WTC11 (cell line): Measurements from ENCODE around the gene DLGAP4. TPM values are rescaled to one million over a fixed set of nuclear protein-coding genes. Genes with fewer than 3 reads are reported as not detected.

Source experiments
- ATAC-seq: fragments of 200-7000 bp; cut with Tn5 transposase; 2 replicates; pipeline ENCODE4 v1.10.0; 2021; ENCODE audit warnings: mild to moderate bottlenecking, moderate library complexity
- CTCF ChIA-PET: fragments of 300-600 bp; sonication (Branson Sonifier 250); formaldehyde crosslinking; loops from one replicate; lab custom pipeline; 2021; ENCODE audit warnings: antibody characterized with exemption; lab: Charles Lee
- POLR2A ChIA-PET: fragments of 350-600 bp; sonication (Branson Sonifier 250); formaldehyde crosslinking; loops from one replicate; lab custom pipeline; 2021; ENCODE audit warnings: antibody characterized with exemption; lab: Charles Lee
- DNase-seq: peaks from one replicate; pipeline ENCODE4 v3.0.0; 2021; ENCODE audit warnings: low spot score
- H3K27ac Mint-ChIP-seq: 2 replicates; pipeline ENCODE4 v1.8.0; 2021; ENCODE audit warnings: mixed read lengths
- H3K27me3 Mint-ChIP-seq: 2 replicates; pipeline ENCODE4 v1.8.0; 2021; ENCODE audit warnings: low read depth, mild to moderate bottlenecking, moderate library complexity, mixed read lengths
- H3K36me3 Mint-ChIP-seq: 2 replicates; pipeline ENCODE4 v1.8.0; 2021; ENCODE audit warnings: mixed read lengths
- H3K4me1 Mint-ChIP-seq: 2 replicates; pipeline ENCODE4 v1.8.0; 2022; ENCODE audit warnings: mixed read lengths
- H3K4me3 Mint-ChIP-seq: 2 replicates; pipeline ENCODE4 v1.8.0; 2021; ENCODE audit warnings: mild to moderate bottlenecking, moderate library complexity, mixed read lengths
- H3K9me3 Mint-ChIP-seq: 2 replicates; pipeline ENCODE4 v1.8.0; 2021; ENCODE audit warnings: mixed read lengths
- CBFB ChIP-seq: sonication (generic); formaldehyde crosslinking; IDR thresholded peaks from 2 replicates; pipeline ENCODE4 v1.8.1; 2022; ENCODE audit warnings: mild to moderate bottlenecking, low read depth, missing genetic modification reagents
- ELF4 ChIP-seq: sonication (generic); formaldehyde crosslinking; IDR thresholded peaks from 2 replicates; pipeline ENCODE4 v1.8.1; 2022; ENCODE audit warnings: low read depth, mild to moderate bottlenecking, moderate library complexity, missing genetic modification reagents
- ETV6 ChIP-seq: sonication (generic); formaldehyde crosslinking; IDR thresholded peaks from 2 replicates; pipeline ENCODE4 v1.8.1; 2022; ENCODE audit warnings: mild to moderate bottlenecking, missing genetic modification reagents
- FOXK1 ChIP-seq: sonication (generic); formaldehyde crosslinking; IDR thresholded peaks from 2 replicates; pipeline ENCODE4 v1.8.0; 2022; ENCODE audit warnings: mild to moderate bottlenecking, moderate library complexity, missing genetic modification reagents
- JUN ChIP-seq: sonication (generic); formaldehyde crosslinking; IDR thresholded peaks from 2 replicates; pipeline ENCODE4 v1.8.0; 2023; ENCODE audit warnings: mild to moderate bottlenecking, missing genetic modification reagents
- NR2C2 ChIP-seq: sonication (generic); formaldehyde crosslinking; IDR thresholded peaks from 2 replicates; pipeline ENCODE4 v1.8.0; 2022; ENCODE audit warnings: mild to moderate bottlenecking, missing genetic modification reagents
- NR3C1 ChIP-seq: sonication (generic); formaldehyde crosslinking; conservative IDR thresholded peaks from 2 replicates; pipeline ENCODE4 v1.8.1; 2023; ENCODE audit warnings: low read depth, mild to moderate bottlenecking, missing genetic modification reagents
- RELA ChIP-seq: sonication (generic); formaldehyde crosslinking; IDR thresholded peaks from 2 replicates; pipeline ENCODE4 v1.8.1; 2022; ENCODE audit warnings: missing genetic modification reagents, mild to moderate bottlenecking, borderline replicate concordance
- SOX15 ChIP-seq: fragments of 250-450 bp; sonication (Bioruptor Pico); IDR thresholded peaks from 2 replicates; pipeline ENCODE4 v1.9.0; 2021; ENCODE audit warnings: mild to moderate bottlenecking
- TEAD1 ChIP-seq: sonication (generic); formaldehyde crosslinking; IDR thresholded peaks from 2 replicates; pipeline ENCODE4 v1.8.0; 2022; ENCODE audit warnings: mild to moderate bottlenecking, missing genetic modification reagents
- ZNF232 ChIP-seq: sonication (generic); formaldehyde crosslinking; IDR thresholded peaks from 2 replicates; pipeline ENCODE4 v1.8.0; 2022; ENCODE audit warnings: mild to moderate bottlenecking, missing genetic modification reagents
- ZNF423 ChIP-seq: fragments of 250-450 bp; sonication (Bioruptor Pico); IDR thresholded peaks from 2 replicates; pipeline ENCODE4 v2.1.2; 2022; ENCODE audit warnings: mild to moderate bottlenecking, moderate library complexity
- total RNA-seq: library from RNA; stranded (reverse); gene quantifications from 3 replicates; pipeline ENCODE4 v1.2.3, GENCODE V29; 2021
- TF ChIP-seq, protein P1 (sequence below): sonication (generic); formaldehyde crosslinking; IDR thresholded peaks from 2 replicates; pipeline ENCODE4 v1.8.1; 2022; ENCODE audit warnings: mild to moderate bottlenecking, missing genetic modification reagents, moderate library complexity, borderline replicate concordance
- TF ChIP-seq, protein P2 (sequence below): sonication (generic); formaldehyde crosslinking; IDR thresholded peaks from 2 replicates; pipeline ENCODE4 v1.8.1; 2023; ENCODE audit warnings: mild to moderate bottlenecking, missing genetic modification reagents
- TF ChIP-seq, protein P3 (sequence below): fragments of 250-450 bp; sonication (Bioruptor Pico); IDR thresholded peaks from 2 replicates; pipeline ENCODE4 v1.9.0; 2021; ENCODE audit warnings: mild to moderate bottlenecking
- TF ChIP-seq, protein P4 (sequence below): fragments of 250-450 bp; sonication (Bioruptor Pico); IDR thresholded peaks from 2 replicates; pipeline ENCODE4 v1.9.0; 2021; ENCODE audit warnings: mild to moderate bottlenecking
- TF ChIP-seq, protein P5 (sequence below): sonication (generic); formaldehyde crosslinking; IDR thresholded peaks from 2 replicates; pipeline ENCODE4 v1.8.0; 2022; ENCODE audit warnings: missing genetic modification reagents
- TF ChIP-seq, protein P6 (sequence below): sonication (generic); formaldehyde crosslinking; IDR thresholded peaks from 2 replicates; pipeline ENCODE4 v1.8.1; 2022; ENCODE audit warnings: missing genetic modification reagents, borderline replicate concordance
- TF ChIP-seq, protein P7 (sequence below): fragments of 200-600 bp; IDR thresholded peaks from 2 replicates; pipeline ENCODE4 v1.8.0; 2022; ENCODE audit warnings: antibody characterized with exemption

DLGAP4 gene
- total RNA-seq, 1 experiment from 2014 or later: 52.6 TPM

DNA sequence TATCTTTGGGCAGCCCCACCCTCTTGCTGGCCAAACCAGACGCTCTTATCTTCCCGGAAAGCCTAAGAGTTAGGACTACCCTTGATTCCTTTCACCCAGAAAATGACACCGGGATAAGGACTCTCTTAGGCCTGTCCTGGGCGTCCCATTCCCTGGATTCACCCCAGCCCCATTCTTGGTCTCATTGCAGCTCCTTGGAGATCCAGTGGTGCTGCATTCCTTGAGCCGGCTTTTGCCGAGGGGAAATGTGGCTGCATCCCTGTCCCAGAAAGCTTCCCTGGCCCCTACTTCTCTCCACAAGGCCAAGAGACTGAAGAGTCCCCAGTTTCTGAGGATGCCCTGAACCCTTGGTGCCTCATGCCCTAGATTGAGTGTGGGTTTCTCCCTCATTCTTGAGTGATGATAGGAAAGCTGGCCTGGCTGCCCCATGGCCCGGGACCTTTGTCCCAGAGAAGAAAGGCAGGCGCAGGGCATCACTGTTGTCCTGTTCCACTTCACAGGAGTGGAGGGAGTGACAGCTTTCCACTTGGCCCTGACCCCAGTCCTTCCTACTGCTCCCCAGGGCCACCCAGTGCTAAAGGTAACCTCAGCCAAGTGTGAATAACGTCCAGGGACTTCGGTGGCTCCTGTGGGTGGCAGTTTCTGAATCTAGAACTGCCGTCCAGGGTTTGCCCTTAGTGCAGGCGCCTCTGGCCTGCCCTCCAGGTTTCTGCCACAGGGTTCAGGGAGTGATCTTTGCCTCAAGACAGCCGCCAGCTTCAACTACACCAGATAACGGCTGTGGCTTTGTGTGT lies 192.4 kb downstream of the DLGAP4 start:
- ATAC-seq: no peak
- H3K27ac Mint-ChIP-seq: no peak overlapping the region
- DNase-seq: no peak
- CTCF ChIA-PET: no interaction called here
- POLR2A ChIA-PET: no interaction called here
- TF ChIP-seq, protein P1, sequence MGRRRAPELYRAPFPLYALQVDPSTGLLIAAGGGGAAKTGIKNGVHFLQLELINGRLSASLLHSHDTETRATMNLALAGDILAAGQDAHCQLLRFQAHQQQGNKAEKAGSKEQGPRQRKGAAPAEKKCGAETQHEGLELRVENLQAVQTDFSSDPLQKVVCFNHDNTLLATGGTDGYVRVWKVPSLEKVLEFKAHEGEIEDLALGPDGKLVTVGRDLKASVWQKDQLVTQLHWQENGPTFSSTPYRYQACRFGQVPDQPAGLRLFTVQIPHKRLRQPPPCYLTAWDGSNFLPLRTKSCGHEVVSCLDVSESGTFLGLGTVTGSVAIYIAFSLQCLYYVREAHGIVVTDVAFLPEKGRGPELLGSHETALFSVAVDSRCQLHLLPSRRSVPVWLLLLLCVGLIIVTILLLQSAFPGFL (CRISPR knock-in tag): no peak
- no peak for TF ChIP-seq CBFB (CRISPR knock-in tag)
- peaks cover 20% of the 10 kb centered on the region for H3K36me3 Mint-ChIP-seq
- H3K4me3 Mint-ChIP-seq: no peak overlapping the region
- no peaks in the 10 kb centered on the region for H3K27me3 Mint-ChIP-seq
- no peaks in the 10 kb centered on the region for H3K4me1 Mint-ChIP-seq
- H3K9me3 Mint-ChIP-seq: no peaks in the 10 kb centered on the region

DNA sequence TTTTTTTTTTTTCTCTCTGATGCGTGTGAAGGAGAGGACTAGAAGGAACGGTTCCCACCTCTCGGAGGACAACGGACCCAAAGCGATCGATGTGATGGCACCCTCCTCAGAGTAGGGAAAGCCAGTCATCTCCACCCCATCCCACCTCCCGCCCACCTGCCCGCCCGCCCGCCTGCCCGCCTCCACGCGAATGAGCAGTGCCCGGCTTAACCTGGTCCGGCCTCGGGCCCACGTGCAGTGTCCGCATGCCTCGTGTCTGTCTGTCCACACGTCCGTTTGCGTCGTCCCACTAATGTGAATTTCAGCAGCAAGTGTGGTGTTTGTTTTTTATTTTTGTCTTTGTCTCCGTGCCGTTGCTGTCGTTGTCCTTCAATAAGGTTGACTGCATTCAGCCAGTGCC lies 193.1 kb downstream of the DLGAP4 start:
- H3K27ac Mint-ChIP-seq: peak overlapping the region; percentile 65; the same call in 1 of the 2 replicates
- H3K9me3 Mint-ChIP-seq: no peaks in the 10 kb centered on the region
- no peak overlapping the region for H3K4me3 Mint-ChIP-seq
- H3K4me1 Mint-ChIP-seq: no peaks in the 10 kb centered on the region
- ChIA-PET CTCF (no interaction called here), POLR2A (no interaction called here)
- no peak for DNase-seq
- H3K36me3 Mint-ChIP-seq: peaks cover 22% of the 10 kb centered on the region
- ATAC-seq: no peak
- no peaks in the 10 kb centered on the region for H3K27me3 Mint-ChIP-seq
- TF ChIP-seq NR3C1 (CRISPR knock-in tag) (no peak), ETV6 (CRISPR knock-in tag) (no peak), ZNF423 (CRISPR knock-in tag) (no peak), TEAD1 (CRISPR knock-in tag) (no peak), ELF4 (CRISPR knock-in tag) (no peak), JUN (no peak), SOX15 (CRISPR knock-in tag) (no peak), NR2C2 (no peak), ZNF232 (CRISPR knock-in tag) (no peak), FOXK1 (CRISPR knock-in tag) (no peak), RELA (CRISPR knock-in tag) (no peak)
- TF ChIP-seq, protein P2, sequence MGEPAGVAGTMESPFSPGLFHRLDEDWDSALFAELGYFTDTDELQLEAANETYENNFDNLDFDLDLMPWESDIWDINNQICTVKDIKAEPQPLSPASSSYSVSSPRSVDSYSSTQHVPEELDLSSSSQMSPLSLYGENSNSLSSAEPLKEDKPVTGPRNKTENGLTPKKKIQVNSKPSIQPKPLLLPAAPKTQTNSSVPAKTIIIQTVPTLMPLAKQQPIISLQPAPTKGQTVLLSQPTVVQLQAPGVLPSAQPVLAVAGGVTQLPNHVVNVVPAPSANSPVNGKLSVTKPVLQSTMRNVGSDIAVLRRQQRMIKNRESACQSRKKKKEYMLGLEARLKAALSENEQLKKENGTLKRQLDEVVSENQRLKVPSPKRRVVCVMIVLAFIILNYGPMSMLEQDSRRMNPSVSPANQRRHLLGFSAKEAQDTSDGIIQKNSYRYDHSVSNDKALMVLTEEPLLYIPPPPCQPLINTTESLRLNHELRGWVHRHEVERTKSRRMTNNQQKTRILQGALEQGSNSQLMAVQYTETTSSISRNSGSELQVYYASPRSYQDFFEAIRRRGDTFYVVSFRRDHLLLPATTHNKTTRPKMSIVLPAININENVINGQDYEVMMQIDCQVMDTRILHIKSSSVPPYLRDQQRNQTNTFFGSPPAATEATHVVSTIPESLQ (CRISPR knock-in tag): no peak
- TF ChIP-seq, protein P3, sequence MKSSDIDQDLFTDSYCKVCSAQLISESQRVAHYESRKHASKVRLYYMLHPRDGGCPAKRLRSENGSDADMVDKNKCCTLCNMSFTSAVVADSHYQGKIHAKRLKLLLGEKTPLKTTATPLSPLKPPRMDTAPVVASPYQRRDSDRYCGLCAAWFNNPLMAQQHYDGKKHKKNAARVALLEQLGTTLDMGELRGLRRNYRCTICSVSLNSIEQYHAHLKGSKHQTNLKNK: no peak
- TF ChIP-seq, protein P4, sequence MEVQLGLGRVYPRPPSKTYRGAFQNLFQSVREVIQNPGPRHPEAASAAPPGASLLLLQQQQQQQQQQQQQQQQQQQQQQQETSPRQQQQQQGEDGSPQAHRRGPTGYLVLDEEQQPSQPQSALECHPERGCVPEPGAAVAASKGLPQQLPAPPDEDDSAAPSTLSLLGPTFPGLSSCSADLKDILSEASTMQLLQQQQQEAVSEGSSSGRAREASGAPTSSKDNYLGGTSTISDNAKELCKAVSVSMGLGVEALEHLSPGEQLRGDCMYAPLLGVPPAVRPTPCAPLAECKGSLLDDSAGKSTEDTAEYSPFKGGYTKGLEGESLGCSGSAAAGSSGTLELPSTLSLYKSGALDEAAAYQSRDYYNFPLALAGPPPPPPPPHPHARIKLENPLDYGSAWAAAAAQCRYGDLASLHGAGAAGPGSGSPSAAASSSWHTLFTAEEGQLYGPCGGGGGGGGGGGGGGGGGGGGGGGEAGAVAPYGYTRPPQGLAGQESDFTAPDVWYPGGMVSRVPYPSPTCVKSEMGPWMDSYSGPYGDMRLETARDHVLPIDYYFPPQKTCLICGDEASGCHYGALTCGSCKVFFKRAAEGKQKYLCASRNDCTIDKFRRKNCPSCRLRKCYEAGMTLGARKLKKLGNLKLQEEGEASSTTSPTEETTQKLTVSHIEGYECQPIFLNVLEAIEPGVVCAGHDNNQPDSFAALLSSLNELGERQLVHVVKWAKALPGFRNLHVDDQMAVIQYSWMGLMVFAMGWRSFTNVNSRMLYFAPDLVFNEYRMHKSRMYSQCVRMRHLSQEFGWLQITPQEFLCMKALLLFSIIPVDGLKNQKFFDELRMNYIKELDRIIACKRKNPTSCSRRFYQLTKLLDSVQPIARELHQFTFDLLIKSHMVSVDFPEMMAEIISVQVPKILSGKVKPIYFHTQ: no peak
- TF ChIP-seq, protein P5, sequence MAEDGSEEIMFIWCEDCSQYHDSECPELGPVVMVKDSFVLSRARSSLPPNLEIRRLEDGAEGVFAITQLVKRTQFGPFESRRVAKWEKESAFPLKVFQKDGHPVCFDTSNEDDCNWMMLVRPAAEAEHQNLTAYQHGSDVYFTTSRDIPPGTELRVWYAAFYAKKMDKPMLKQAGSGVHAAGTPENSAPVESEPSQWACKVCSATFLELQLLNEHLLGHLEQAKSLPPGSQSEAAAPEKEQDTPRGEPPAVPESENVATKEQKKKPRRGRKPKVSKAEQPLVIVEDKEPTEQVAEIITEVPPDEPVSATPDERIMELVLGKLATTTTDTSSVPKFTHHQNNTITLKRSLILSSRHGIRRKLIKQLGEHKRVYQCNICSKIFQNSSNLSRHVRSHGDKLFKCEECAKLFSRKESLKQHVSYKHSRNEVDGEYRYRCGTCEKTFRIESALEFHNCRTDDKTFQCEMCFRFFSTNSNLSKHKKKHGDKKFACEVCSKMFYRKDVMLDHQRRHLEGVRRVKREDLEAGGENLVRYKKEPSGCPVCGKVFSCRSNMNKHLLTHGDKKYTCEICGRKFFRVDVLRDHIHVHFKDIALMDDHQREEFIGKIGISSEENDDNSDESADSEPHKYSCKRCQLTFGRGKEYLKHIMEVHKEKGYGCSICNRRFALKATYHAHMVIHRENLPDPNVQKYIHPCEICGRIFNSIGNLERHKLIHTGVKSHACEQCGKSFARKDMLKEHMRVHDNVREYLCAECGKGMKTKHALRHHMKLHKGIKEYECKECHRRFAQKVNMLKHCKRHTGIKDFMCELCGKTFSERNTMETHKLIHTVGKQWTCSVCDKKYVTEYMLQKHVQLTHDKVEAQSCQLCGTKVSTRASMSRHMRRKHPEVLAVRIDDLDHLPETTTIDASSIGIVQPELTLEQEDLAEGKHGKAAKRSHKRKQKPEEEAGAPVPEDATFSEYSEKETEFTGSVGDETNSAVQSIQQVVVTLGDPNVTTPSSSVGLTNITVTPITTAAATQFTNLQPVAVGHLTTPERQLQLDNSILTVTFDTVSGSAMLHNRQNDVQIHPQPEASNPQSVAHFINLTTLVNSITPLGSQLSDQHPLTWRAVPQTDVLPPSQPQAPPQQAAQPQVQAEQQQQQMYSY (CRISPR knock-in tag): no peak
- TF ChIP-seq, protein P6, sequence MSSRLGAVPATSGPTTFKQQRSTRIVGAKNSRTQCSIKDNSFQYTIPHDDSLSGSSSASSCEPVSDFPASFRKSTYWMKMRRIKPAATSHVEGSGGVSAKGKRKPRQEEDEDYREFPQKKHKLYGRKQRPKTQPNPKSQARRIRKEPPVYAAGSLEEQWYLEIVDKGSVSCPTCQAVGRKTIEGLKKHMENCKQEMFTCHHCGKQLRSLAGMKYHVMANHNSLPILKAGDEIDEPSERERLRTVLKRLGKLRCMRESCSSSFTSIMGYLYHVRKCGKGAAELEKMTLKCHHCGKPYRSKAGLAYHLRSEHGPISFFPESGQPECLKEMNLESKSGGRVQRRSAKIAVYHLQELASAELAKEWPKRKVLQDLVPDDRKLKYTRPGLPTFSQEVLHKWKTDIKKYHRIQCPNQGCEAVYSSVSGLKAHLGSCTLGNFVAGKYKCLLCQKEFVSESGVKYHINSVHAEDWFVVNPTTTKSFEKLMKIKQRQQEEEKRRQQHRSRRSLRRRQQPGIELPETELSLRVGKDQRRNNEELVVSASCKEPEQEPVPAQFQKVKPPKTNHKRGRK (CRISPR knock-in tag): no peak
- TF ChIP-seq, protein P7, sequence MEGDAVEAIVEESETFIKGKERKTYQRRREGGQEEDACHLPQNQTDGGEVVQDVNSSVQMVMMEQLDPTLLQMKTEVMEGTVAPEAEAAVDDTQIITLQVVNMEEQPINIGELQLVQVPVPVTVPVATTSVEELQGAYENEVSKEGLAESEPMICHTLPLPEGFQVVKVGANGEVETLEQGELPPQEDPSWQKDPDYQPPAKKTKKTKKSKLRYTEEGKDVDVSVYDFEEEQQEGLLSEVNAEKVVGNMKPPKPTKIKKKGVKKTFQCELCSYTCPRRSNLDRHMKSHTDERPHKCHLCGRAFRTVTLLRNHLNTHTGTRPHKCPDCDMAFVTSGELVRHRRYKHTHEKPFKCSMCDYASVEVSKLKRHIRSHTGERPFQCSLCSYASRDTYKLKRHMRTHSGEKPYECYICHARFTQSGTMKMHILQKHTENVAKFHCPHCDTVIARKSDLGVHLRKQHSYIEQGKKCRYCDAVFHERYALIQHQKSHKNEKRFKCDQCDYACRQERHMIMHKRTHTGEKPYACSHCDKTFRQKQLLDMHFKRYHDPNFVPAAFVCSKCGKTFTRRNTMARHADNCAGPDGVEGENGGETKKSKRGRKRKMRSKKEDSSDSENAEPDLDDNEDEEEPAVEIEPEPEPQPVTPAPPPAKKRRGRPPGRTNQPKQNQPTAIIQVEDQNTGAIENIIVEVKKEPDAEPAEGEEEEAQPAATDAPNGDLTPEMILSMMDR: no peak
